Measurements from ENCODE around the gene EEF1AKMT3.
A peak's percentile ranks its signal among the peaks of the same experiment; 100 is the strongest.
"Not testable (repeated sequence)": the region's sequence is repeated elsewhere in the genome, so short reads cannot be mapped to it uniquely, and the experiment has no call there.

The EEF1AKMT3 gene

GRCh38 chr12:57809425-57809824 is 37.0 kb downstream of the EEF1AKMT3 start:
- Mint-ChIP-seq H3K36me3 (peaks cover 4% of the 10 kb centered on the region), H3K4me3 (no peak overlapping the region), H3K27me3 (no peaks in the 10 kb centered on the region), H3K9me3 (no peaks in the 10 kb centered on the region), H3K4me1 (no peaks in the 10 kb centered on the region), H3K27ac (no peak overlapping the region)

- H3K9me3 Mint-ChIP-seq = no peaks in the 10 kb centered on the region
- no peaks in the 10 kb centered on the region for H3K4me1 Mint-ChIP-seq
- H3K36me3 Mint-ChIP-seq = peaks cover 4% of the 10 kb centered on the region
- no peak overlapping the region for H3K27ac Mint-ChIP-seq
- H3K27me3 Mint-ChIP-seq = no peaks in the 10 kb centered on the region
- H3K4me3 Mint-ChIP-seq = no peak overlapping the region
Observed at GRCh38 chr12:57810450-57810849, 38.0 kb downstream of the EEF1AKMT3 start.

GRCh38 chr12:57811028-57811755 is 38.8 kb downstream of the EEF1AKMT3 start:
- Mint-ChIP-seq H3K27ac (no peak overlapping the region), H3K36me3 (peaks cover 4% of the 10 kb centered on the region), H3K4me3 (no peak overlapping the region), H3K4me1 (no peaks in the 10 kb centered on the region), H3K9me3 (no peaks in the 10 kb centered on the region), H3K27me3 (no peaks in the 10 kb centered on the region)

- H3K27me3 Mint-ChIP-seq = no peaks in the 10 kb centered on the region
- no peak overlapping the region for H3K27ac Mint-ChIP-seq
- H3K4me1 Mint-ChIP-seq = peaks cover 2% of the 10 kb centered on the region
- no peaks in the 10 kb centered on the region for H3K9me3 Mint-ChIP-seq
- H3K4me3 Mint-ChIP-seq = no peak overlapping the region
- peaks cover 4% of the 10 kb centered on the region for H3K36me3 Mint-ChIP-seq
Observed at GRCh38 chr12:57813111-57813970, 40.9 kb downstream of the EEF1AKMT3 start.

- Mint-ChIP-seq H3K27ac (no peak overlapping the region), H3K36me3 (peaks cover 9% of the 10 kb centered on the region), H3K9me3 (no peaks in the 10 kb centered on the region), H3K4me1 (peaks cover 7% of the 10 kb centered on the region), H3K27me3 (no peaks in the 10 kb centered on the region), H3K4me3 (no peak overlapping the region)
Observed at GRCh38 chr12:57813971-57814772, 41.8 kb downstream of the EEF1AKMT3 start.

GRCh38 chr12:57815177-57816000 is 43.0 kb downstream of the EEF1AKMT3 start:
- Mint-ChIP-seq H3K9me3 (no peaks in the 10 kb centered on the region), H3K4me1 (peaks cover 7% of the 10 kb centered on the region), H3K27me3 (no peaks in the 10 kb centered on the region), H3K27ac (peak overlapping the region; percentile 30), H3K36me3 (peaks cover 7% of the 10 kb centered on the region), H3K4me3 (no peak overlapping the region)

GRCh38 chr12:57816001-57816854 is 43.8 kb downstream of the EEF1AKMT3 start:
- Mint-ChIP-seq H3K9me3 (no peaks in the 10 kb centered on the region), H3K4me3 (no peak overlapping the region), H3K4me1 (peaks cover 7% of the 10 kb centered on the region), H3K36me3 (peaks cover 7% of the 10 kb centered on the region), H3K27ac (peak overlapping the region; percentile 30), H3K27me3 (no peaks in the 10 kb centered on the region)

- Mint-ChIP-seq H3K9me3 (no peaks in the 10 kb centered on the region), H3K4me1 (peaks cover 7% of the 10 kb centered on the region), H3K36me3 (peaks cover 5% of the 10 kb centered on the region), H3K4me3 (no peak overlapping the region), H3K27ac (no peak overlapping the region), H3K27me3 (no peaks in the 10 kb centered on the region)
Observed at GRCh38 chr12:57816855-57817151, 44.4 kb downstream of the EEF1AKMT3 start.

- H3K4me3 Mint-ChIP-seq = no peak overlapping the region
- H3K27me3 Mint-ChIP-seq = no peaks in the 10 kb centered on the region
- H3K9me3 Mint-ChIP-seq = no peaks in the 10 kb centered on the region
- no peak overlapping the region for H3K27ac Mint-ChIP-seq
- H3K36me3 Mint-ChIP-seq = peaks cover 4% of the 10 kb centered on the region
- H3K4me1 Mint-ChIP-seq = peaks cover 7% of the 10 kb centered on the region
Observed at GRCh38 chr12:57817261-57817989, 45.0 kb downstream of the EEF1AKMT3 start.

GRCh38 chr12:57817990-57818331 is 45.5 kb downstream of the EEF1AKMT3 start:
- peak overlapping the region; percentile 62 for H3K27ac Mint-ChIP-seq
- H3K27me3 Mint-ChIP-seq, H3K36me3 Mint-ChIP-seq, H3K4me1 Mint-ChIP-seq, H3K4me3 Mint-ChIP-seq, H3K9me3 Mint-ChIP-seq: not testable (repeated sequence)

- not testable (repeated sequence) for H3K9me3 Mint-ChIP-seq, H3K27me3 Mint-ChIP-seq, H3K27ac Mint-ChIP-seq, H3K4me1 Mint-ChIP-seq, H3K36me3 Mint-ChIP-seq, H3K4me3 Mint-ChIP-seq
Observed at GRCh38 chr12:57820119-57820518, 47.7 kb downstream of the EEF1AKMT3 start.

- H3K4me1 Mint-ChIP-seq = peaks cover 13% of the 10 kb centered on the region
Observed at GRCh38 chr12:57821015-57821414, 48.6 kb downstream of the EEF1AKMT3 start.

GRCh38 chr12:57821474-57822214 is 49.2 kb downstream of the EEF1AKMT3 start:
- Mint-ChIP-seq H3K4me1 (peaks cover 13% of the 10 kb centered on the region), H3K27me3 (no peaks in the 10 kb centered on the region), H3K27ac (no peak overlapping the region), H3K9me3 (no peaks in the 10 kb centered on the region), H3K36me3 (peaks cover 8% of the 10 kb centered on the region), H3K4me3 (no peak overlapping the region)

More at GRCh38 chr12:57821015-57821414, 48.6 kb downstream of the EEF1AKMT3 start:
- H3K9me3 Mint-ChIP-seq, H3K36me3 Mint-ChIP-seq, H3K27me3 Mint-ChIP-seq, H3K4me3 Mint-ChIP-seq: not testable (repeated sequence)
- peak overlapping the region; percentile 92 for H3K27ac Mint-ChIP-seq

All from activated naive CD4-positive, alpha-beta T cell treated with anti-CD3 and anti-CD28 coated beads, Interleukin-2, amount 50 U/mL, for 24 hours (primary cell).